HCT116 (cell line): ENCODE measurements around the gene SLC15A3. TPM values are rescaled to one million over a fixed set of nuclear protein-coding genes. Genes with fewer than 3 reads are reported as not detected.

ENCODE experiments used
- ATAC-seq: fragments of 200-7000 bp; cut with Tn5 transposase; 2 replicates; pipeline ENCODE4 v1.9.1; 2020; ENCODE audit warnings: mild to moderate bottlenecking, moderate library complexity
- BruUV-seq: library from RNA; stranded (reverse); fragments of 400-500 nt; replicated peaks from 2 replicates; lab custom pipeline; 2021; lab: Mats Ljungman, UMichigan
- CTCF ChIA-PET: fragments of 300-600 bp; sonication (Branson Sonifier 250); formaldehyde crosslinking; loops from one replicate; lab custom pipeline; 2021; ENCODE audit warnings: antibody characterized with exemption; lab: Charles Lee
- POLR2A ChIA-PET: fragments of 300-600, 350-600 bp; sonication (Branson Sonifier 250); formaldehyde crosslinking; loops from one replicate; lab custom pipeline; 2021; ENCODE audit warnings: antibody characterized with exemption; lab: Charles Lee
- RAD21 ChIA-PET, 2 experiments: fragments of 300-600 bp; sonication (Branson Sonifier 250); formaldehyde crosslinking; loops; one replicate each; lab custom pipeline; 2023; ENCODE audit warnings: low total read pairs in 2 of 2; ENCODE audit not compliant: uncharacterized antibody in 2 of 2, unreplicated experiment in 2 of 2, low non-redundant PET in 1 of 2; lab: Charles Lee
- DNase-seq: peaks from one replicate; pipeline ENCODE4 v3.0.0-alpha.2; 2010; ENCODE audit warnings: low read depth, low spot score
- H2AFZ ChIP-seq: fragments of 200-600 bp; shearing (Covaris generic), sonication (generic); 2 replicates; pipeline ENCODE4 v1.6.1; 2017; ENCODE audit warnings: low read depth, mixed run types, mixed read lengths, antibody characterized with exemption, low read length; ENCODE audit not compliant: poor library complexity, severe bottlenecking
- H3K27ac ChIP-seq: 2 replicates; pipeline ENCODE4 v1.5.1; 2012; ENCODE audit warnings: low read depth, low read length
- H3K27me3 ChIP-seq: fragments of 200-600 bp; sonication (generic); 2 replicates; pipeline ENCODE4 v1.6.1; 2016; ENCODE audit warnings: mixed run types, low read length, mixed read lengths; ENCODE audit not compliant: insufficient read depth
- H3K36me3 ChIP-seq, 2 experiments: fragments of 200-500 bp in 1 of 2; fragments of 200-600 bp in 1 of 2; sonication (Bioruptor generic) in 1 of 2; sonication (generic) in 1 of 2; 2 replicates each; pipeline versions ENCODE4 v1.5.1 to v1.6.1; 2014 to 2016; ENCODE audit warnings: low read length in 2 of 2, inconsistent platforms in 1 of 2, mixed read lengths in 1 of 2, mixed run types in 1 of 2; ENCODE audit not compliant: insufficient read depth in 2 of 2, control insufficient read depth in 1 of 2
- H3K4me1 ChIP-seq, 2 experiments: fragments of 200-600 bp in 1 of 2; sonication (generic) in 1 of 2; 2 replicates each; pipeline versions ENCODE4 v1.5.1 to v1.6.1; 2012 to 2017; ENCODE audit warnings: low read length in 2 of 2, inconsistent platforms in 1 of 2, mild to moderate bottlenecking in 1 of 2, mixed read lengths in 1 of 2, mixed run types in 1 of 2, moderate library complexity in 1 of 2; ENCODE audit not compliant: insufficient read depth in 2 of 2, control insufficient read depth in 1 of 2
- H3K4me2 ChIP-seq: fragments of 200-600 bp; sonication (generic); 2 replicates; pipeline ENCODE4 v1.6.1; 2017; ENCODE audit warnings: mixed run types, low read length, mixed read lengths
- H3K4me3 ChIP-seq, 2 experiments: fragments of 200-600 bp in 1 of 2; sonication (generic) in 1 of 2; replicated peaks in 1 of 2; 2 replicates each; pipeline ENCODE4 v1.5.1; 2011 to 2016; ENCODE audit warnings: low read length in 2 of 2, control low read depth in 1 of 2, low read depth in 1 of 2, mild to moderate bottlenecking in 1 of 2, mixed read lengths in 1 of 2, mixed run types in 1 of 2
- H3K79me2 ChIP-seq: fragments of 200-600 bp; sonication (generic); 2 replicates; pipeline ENCODE4 v1.6.1; 2017; ENCODE audit warnings: mild to moderate bottlenecking, mixed run types, low read length, moderate library complexity, mixed read lengths; ENCODE audit not compliant: insufficient read depth
- H3K9ac ChIP-seq: fragments of 200-600 bp; sonication (generic); 2 replicates; pipeline ENCODE4 v1.6.1; 2016; ENCODE audit warnings: low read length, mixed read lengths
- H3K9me2 ChIP-seq: fragments of 200-600 bp; sonication (generic), shearing (Covaris generic); 2 replicates; pipeline ENCODE4 v1.6.1; 2017; ENCODE audit warnings: mixed run types, mild to moderate bottlenecking, moderate library complexity; ENCODE audit not compliant: insufficient read depth
- H3K9me3 ChIP-seq, 2 experiments: fragments of 200-500 bp in 1 of 2; fragments of 200-600 bp in 1 of 2; sonication (Bioruptor generic) in 1 of 2; sonication (generic) in 1 of 2; 2 replicates each; pipeline ENCODE4 v1.6.1; 2014 to 2017; ENCODE audit warnings: low read length in 2 of 2, mixed read lengths in 2 of 2, inconsistent platforms in 1 of 2, low read depth in 1 of 2, mild to moderate bottlenecking in 1 of 2, mixed run types in 1 of 2, moderate library complexity in 1 of 2; ENCODE audit not compliant: control insufficient read depth in 1 of 2, insufficient read depth in 1 of 2
- H4K20me1 ChIP-seq: fragments of 200-600 bp; sonication (generic), shearing (Covaris generic); 2 replicates; pipeline ENCODE4 v1.6.1; 2017; ENCODE audit warnings: mixed run types, mild to moderate bottlenecking, moderate library complexity; ENCODE audit not compliant: insufficient read depth
- ATF3 ChIP-seq: IDR thresholded peaks from 2 replicates; pipeline ENCODE4 v1.6.1; 2012
- CEBPB ChIP-seq: IDR thresholded peaks from 2 replicates; pipeline ENCODE4 v1.6.1; 2012; ENCODE audit warnings: low read depth
- EZH2 ChIP-seq: fragments of 200-600 bp; sonication (generic); IDR thresholded peaks from 2 replicates; pipeline ENCODE4 v1.6.1; 2017; ENCODE audit warnings: antibody characterized with exemption, mixed run types
- FOSL1 ChIP-seq: IDR thresholded peaks from 2 replicates; pipeline ENCODE4 v1.6.1; 2012; ENCODE audit warnings: low read depth
- JUND ChIP-seq: IDR thresholded peaks from 2 replicates; pipeline ENCODE4 v1.6.1; 2012
- SIN3A ChIP-seq: IDR thresholded peaks from 2 replicates; pipeline ENCODE4 v1.6.1; 2012; ENCODE audit warnings: low read depth
- SRF ChIP-seq: IDR thresholded peaks from 2 replicates; pipeline ENCODE4 v1.6.1; 2012; ENCODE audit warnings: low read depth
- YY1 ChIP-seq: IDR thresholded peaks from 2 replicates; pipeline ENCODE4 v1.6.1; 2011; ENCODE audit warnings: low read length, low read depth, moderate library complexity, mild to moderate bottlenecking; ENCODE audit not compliant: insufficient replicate concordance; ENCODE audit errors: extremely low read depth
- ZBTB33 ChIP-seq: IDR thresholded peaks from 2 replicates; pipeline ENCODE4 v1.6.1; 2011; ENCODE audit warnings: mild to moderate bottlenecking, low read length, moderate library complexity; ENCODE audit not compliant: insufficient replicate concordance; ENCODE audit errors: extremely low read depth
- ZNF274 ChIP-seq: fragments of 200-500 bp; sonication (Bioruptor generic); IDR thresholded peaks from 2 replicates; pipeline ENCODE4 v1.6.1; 2014; ENCODE audit warnings: mild to moderate bottlenecking, low read depth, low read length, inconsistent platforms
- intact Hi-C: fragments of 100-400 bp; cut with micrococcal nuclease; formaldehyde crosslinking; loops from 2 replicates; pipeline ENCODE4 v1.10.0; 2022
- total RNA-seq: library from RNA; stranded (reverse); gene quantifications from one replicate; pipeline ENCODE4 v1.2.1, GENCODE V29; 2021; ENCODE audit not compliant: unreplicated experiment

Gene SLC15A3
- total RNA-seq, 1 experiment from 2014 or later = not detected

- DNase-seq (no peak), ATAC-seq (no peak)
- RAD21 ChIA-PET = no interaction called here
- no peak for TF ChIP-seq YY1
- no peak for TF ChIP-seq EZH2
- TF ChIP-seq ZNF274 = no peak
- no peak for TF ChIP-seq ATF3
- TF ChIP-seq CEBPB = no peak
- no peak for TF ChIP-seq FOSL1
- no peak for TF ChIP-seq ZBTB33
- no peak for TF ChIP-seq JUND
- no peak for TF ChIP-seq SRF
- no peak for TF ChIP-seq SIN3A
- Histone ChIP-seq H3K4me2 (no peak overlapping the region), H2AFZ (no peak overlapping the region), H3K27ac (no peak overlapping the region), H3K79me2 (no peaks in the 10 kb centered on the region), H3K27me3 (no peaks in the 10 kb centered on the region), H3K36me3 (peaks cover 8 to 11% of the 10 kb centered on the region in 2 experiments; a peak in 3 of 4 replicates), H4K20me1 (no peaks in the 10 kb centered on the region), H3K4me3 (no peak overlapping the region), H3K4me1 (no peaks in the 10 kb centered on the region), H3K9me3 (no peaks in the 10 kb centered on the region), H3K9ac (no peak overlapping the region), H3K9me2 (no peaks in the 10 kb centered on the region)
- POLR2A ChIA-PET = no interaction called here
- CTCF ChIA-PET = no interaction called here
- intact Hi-C loops = no loop called here
- no TSS peak for BruUV-seq
Measured at GRCh38 chr11:60934790-60935605, 17.0 kb downstream of the SLC15A3 start.
